Prostate gland (tissue), 2 donors: Measurements from ENCODE around the gene RPL11. TPM values are rescaled to one million over a fixed set of nuclear protein-coding genes. Genes with fewer than 3 reads are reported as not detected.
A peak's percentile ranks its signal among the peaks of the same experiment; 100 is the strongest.

Source experiments
- DNase-seq: peaks from one replicate; pipeline ENCODE4 v3.0.0-alpha.2; 2019; ENCODE audit warnings: low spot score
- H3K27ac ChIP-seq, 2 donors: fragments of 200-600 bp; sonication (generic); 2 replicates each; pipeline ENCODE4 v1.5.1; 2017 to 2019
- H3K27me3 ChIP-seq: fragments of 200-600 bp; sonication (generic); replicated peaks from 2 replicates; pipeline ENCODE4 v1.5.1; 2019; ENCODE audit not compliant: insufficient read depth
- H3K36me3 ChIP-seq, 2 donors: fragments of 200-600 bp; sonication (generic); 1 replicate in 1 of 2; 2 replicates in 1 of 2; pipeline versions ENCODE4 v1.5.1 to v1.8.1; 2017 to 2019
- H3K4me1 ChIP-seq: fragments of 200-600 bp; sonication (generic); replicated peaks from 2 replicates; pipeline ENCODE4 v1.5.1; 2019
- H3K4me3 ChIP-seq, 2 donors: fragments of 200-600 bp; sonication (generic); 2 replicates each; pipeline ENCODE4 v1.5.1; 2017 to 2019
- H3K9me3 ChIP-seq: fragments of 200-600 bp; sonication (generic); 2 replicates; pipeline ENCODE4 v1.5.1; 2017
- CTCF ChIP-seq, 4 experiments: fragments of 200-600 bp in 2 of 4; fragments of 450-650 bp in 2 of 4; sonication (generic) in 2 of 4; IDR thresholded peaks; 1 replicate in 3 of 4; 2 replicates in 1 of 4; pipeline ENCODE4 v1.5.1; 2016 to 2019; ENCODE audit warnings: antibody characterized with exemption in 4 of 4, mild to moderate bottlenecking in 2 of 4, moderate library complexity in 2 of 4
- POLR2A ChIP-seq: fragments of 450-650 bp; IDR thresholded peaks from one replicate; pipeline ENCODE4 v1.6.1; 2016; ENCODE audit warnings: antibody characterized with exemption, mild to moderate bottlenecking
- POLR2AphosphoS5 ChIP-seq: sonication (generic); formaldehyde crosslinking; IDR thresholded peaks from one replicate; pipeline ENCODE4 v1.6.1; 2017; ENCODE audit warnings: antibody characterized with exemption
- WGBS: methylation state at CpG from one replicate; pipeline ENCODE4 v1.1.5; 2018; 5-methylcytosine and 5-hydroxymethylcytosine counted together
- intact Hi-C: fragments of 100-400 bp; cut with DNase I; formaldehyde crosslinking; loops from one replicate; pipeline ENCODE4 v1.14.2; 2022
- total RNA-seq, 2 donors: library from RNA; depleted of rRNA; stranded (reverse); fragments of >200 nt; gene quantifications; one replicate each; pipeline ENCODE4 v1.1.0, GENCODE V29; 2016

The RPL11 gene
- total RNA-seq, 2 donors from 2014 or later: 784 to 1,458 TPM

GRCh38 chr1:23657659-23658275, 33.8 kb upstream of the RPL11 start:
- 53% methylated on average over 7 of the region's 7 CpGs for WGBS
- Histone ChIP-seq H3K4me3 (no peak overlapping the region), H3K4me1 (no peaks in the 10 kb centered on the region), H3K9me3 (no peaks in the 10 kb centered on the region), H3K27ac (no peak overlapping the region), H3K27me3 (no peaks in the 10 kb centered on the region), H3K36me3 (no peaks in the 10 kb centered on the region)
- TF ChIP-seq CTCF (IDR thresholded peaks at IDR 0.05) (peak in 3 of 4 experiments; percentile 7 to 37 (median 32)), POLR2A (no peak)
- intact Hi-C loops: no loop called here
- no peak for DNase-seq

GRCh38 chr1:23660671-23661070, 30.9 kb upstream of the RPL11 start:
- TF ChIP-seq POLR2A (no peak), POLR2AphosphoS5 (no peak), CTCF (IDR thresholded peaks at IDR 0.05) (no peak)
- Histone ChIP-seq H3K36me3 (no peaks in the 10 kb centered on the region), H3K9me3 (no peaks in the 10 kb centered on the region), H3K27ac (no peak overlapping the region), H3K4me3 (no peak overlapping the region), H3K4me1 (no peaks in the 10 kb centered on the region), H3K27me3 (no peaks in the 10 kb centered on the region)
- 80% methylated on average over 9 of the region's 9 CpGs for WGBS
- intact Hi-C loops: no loop called here
- DNase-seq: no peak

- Histone ChIP-seq H3K27ac (no peak overlapping the region), H3K4me1 (no peaks in the 10 kb centered on the region), H3K4me3 (no peak overlapping the region), H3K9me3 (no peaks in the 10 kb centered on the region), H3K36me3 (no peaks in the 10 kb centered on the region), H3K27me3 (no peaks in the 10 kb centered on the region)
- intact Hi-C loops: no loop called here
- 54% methylated on average over 4 of the region's 4 CpGs for WGBS
- no peak for DNase-seq
- no peak for TF ChIP-seq CTCF (IDR thresholded peaks at IDR 0.05)
- no peak for TF ChIP-seq POLR2A
- TF ChIP-seq POLR2AphosphoS5: no peak
These were observed 29.7 kb upstream of the RPL11 start for GRCh38 chr1:23661887-23662286.

GRCh38 chr1:23664837-23665795, 26.5 kb upstream of the RPL11 start:
- 65% methylated on average over 11 of the region's 11 CpGs for WGBS
- DNase-seq: no peak
- Histone ChIP-seq H3K9me3 (no peaks in the 10 kb centered on the region), H3K4me3 (no peak overlapping the region), H3K4me1 (no peaks in the 10 kb centered on the region), H3K36me3 (no peaks in the 10 kb centered on the region), H3K27ac (no peak overlapping the region), H3K27me3 (no peaks in the 10 kb centered on the region)
- TF ChIP-seq POLR2A: no peak
- no peak for TF ChIP-seq POLR2AphosphoS5
- TF ChIP-seq CTCF (IDR thresholded peaks at IDR 0.05): no peak
- intact Hi-C loops: no loop called here
